Left lung (tissue), 10 donors: ENCODE data around the gene SLC7A6. TPM values are rescaled to one million over a fixed set of nuclear protein-coding genes. Genes with fewer than 3 reads are reported as not detected.

Experiments
- ATAC-seq: fragments of 200-7000 bp; cut with Tn5 transposase; one replicate; pipeline ENCODE4 v1.9.1; 2020; ENCODE audit warnings: moderate library complexity
- DNase-seq, 4 donors: peaks; one replicate each; pipeline ENCODE4 v3.0.0-alpha.2; 2013 to 2020
- H3K27ac ChIP-seq, 2 donors: fragments of 200-600 bp; sonication (generic) in 1 of 2; one replicate each; pipeline versions ENCODE4 v1.5.0 to v1.8.0; 2020 to 2021
- H3K27me3 ChIP-seq, 2 donors: fragments of 200-600 bp; sonication (generic) in 1 of 2; one replicate each; pipeline versions ENCODE4 v1.5.0 to v1.8.0; 2020 to 2021
- H3K36me3 ChIP-seq, 2 donors: fragments of 200-600 bp; sonication (generic) in 1 of 2; one replicate each; pipeline versions ENCODE4 v1.5.0 to v1.8.0; 2020 to 2021
- H3K4me1 ChIP-seq, 2 donors: fragments of 200-600 bp; one replicate each; pipeline ENCODE4 v1.8.0; 2021
- H3K4me3 ChIP-seq, 2 donors: fragments of 200-600 bp; sonication (generic) in 1 of 2; one replicate each; pipeline versions ENCODE4 v1.5.0 to v1.8.0; 2020 to 2021; ENCODE audit warnings: mild to moderate bottlenecking in 1 of 2
- H3K9me3 ChIP-seq, 2 donors: fragments of 200-600 bp; sonication (generic) in 1 of 2; one replicate each; pipeline versions ENCODE4 v1.5.0 to v1.8.0; 2020 to 2021
- intact Hi-C, 2 donors: fragments of 100-400 bp; cut with DNase I; formaldehyde crosslinking; loops; one replicate each; pipeline versions ENCODE4 v1.11.2 to v1.14.2; 2022
- polyA plus RNA-seq, 6 donors: library from polyadenylated mRNA; unstranded; fragments of 120-200 nt; gene quantifications; one replicate each; pipeline ENCODE4 v1.2.1, GENCODE V29; 2013; ENCODE audit not compliant: insufficient read length in 6 of 6
- total RNA-seq, 2 donors: library from RNA; stranded (reverse); fragmentation: NEBNext Ultra II Directional; extraction: Animal tissue kit (Norgen Biotek cat#: 25700); gene quantifications; one replicate each; pipeline ENCODE4 v1.2.1, GENCODE V29; 2021
- TF ChIP-seq, protein P1 (sequence below), 2 donors: fragments of 200-600 bp; sonication (generic) in 1 of 2; IDR thresholded peaks; one replicate each; pipeline versions ENCODE4 v1.5.0 to v1.8.0; 2021; ENCODE audit warnings: antibody characterized with exemption in 2 of 2
- donor health status: DM: no; HTN: yes; CAD: no.
- donor health status: DM: no; HTN: no; CAD: no.

Gene SLC7A6
- total and polyA plus RNA-seq, 8 donors = 9.6 to 55.6 (median 12.2) TPM

DNA sequence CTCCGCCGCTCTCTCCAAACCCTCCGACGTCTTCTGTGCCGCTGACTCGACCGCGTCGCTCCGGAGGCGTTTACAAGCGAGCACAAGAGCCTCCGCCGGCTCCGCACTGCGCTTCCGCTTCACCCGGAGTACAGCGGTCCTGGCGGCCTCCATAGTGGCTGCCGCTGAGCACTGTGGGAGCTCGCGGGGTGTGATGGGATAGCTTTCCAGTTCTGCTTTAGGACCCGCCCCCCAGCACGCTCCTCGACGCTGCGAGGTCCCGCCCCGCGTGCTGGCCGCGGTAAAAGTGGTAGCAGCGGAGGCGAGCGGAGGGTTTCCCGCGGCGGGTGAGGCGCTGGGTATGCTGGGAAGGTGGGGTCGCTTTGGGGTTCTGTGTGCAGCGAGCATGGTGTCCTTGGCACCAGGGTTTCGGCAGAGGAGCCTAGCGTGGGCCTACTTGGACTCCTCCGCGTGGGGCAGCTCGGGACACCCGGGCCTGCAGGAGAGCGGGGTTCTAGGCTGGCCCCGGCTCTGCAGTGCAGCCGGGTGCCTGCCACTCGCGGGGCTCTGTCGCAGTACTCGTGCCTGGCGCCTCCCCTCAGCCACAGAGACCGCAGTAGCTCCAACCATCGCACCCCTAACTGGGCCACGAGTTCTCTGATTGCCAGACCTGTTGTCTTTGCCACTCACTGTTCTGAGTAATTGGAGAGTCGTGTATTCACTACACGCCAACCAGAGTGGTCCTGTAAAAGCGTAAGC, 46.6 kb downstream of the SLC7A6 start, which contains the start of the genes PRMT7 and SLC7A6OS:
TSS of gene PRMT7 (plus strand) at position 246 of the 738 bp plus-strand sequence. CDS start 4,961 bp downstream, outside the sequence.
TSS of gene SLC7A6OS (minus strand) at position 173 of the 738 bp plus-strand sequence. CDS start at position 153, 20 bp downstream.
- Histone ChIP-seq H3K9me3 (no peaks in the 10 kb centered on the region), H3K4me3 (peak within 1 kb of the TSS; percentile 61 to 88), H3K36me3 (peaks cover 0 to 38% of the 10 kb centered on the region in 2 donors), H3K27ac (peak within 1 kb of the TSS; percentile 79 to 87), H3K4me1 (peaks cover 10 to 41% of the 10 kb centered on the region in 2 donors), H3K27me3 (no peaks in the 10 kb centered on the region)
- DNase-seq = peak; percentile 88 to 98 (median 94)
- peak; percentile 100 for ATAC-seq
- TF ChIP-seq, protein P1, sequence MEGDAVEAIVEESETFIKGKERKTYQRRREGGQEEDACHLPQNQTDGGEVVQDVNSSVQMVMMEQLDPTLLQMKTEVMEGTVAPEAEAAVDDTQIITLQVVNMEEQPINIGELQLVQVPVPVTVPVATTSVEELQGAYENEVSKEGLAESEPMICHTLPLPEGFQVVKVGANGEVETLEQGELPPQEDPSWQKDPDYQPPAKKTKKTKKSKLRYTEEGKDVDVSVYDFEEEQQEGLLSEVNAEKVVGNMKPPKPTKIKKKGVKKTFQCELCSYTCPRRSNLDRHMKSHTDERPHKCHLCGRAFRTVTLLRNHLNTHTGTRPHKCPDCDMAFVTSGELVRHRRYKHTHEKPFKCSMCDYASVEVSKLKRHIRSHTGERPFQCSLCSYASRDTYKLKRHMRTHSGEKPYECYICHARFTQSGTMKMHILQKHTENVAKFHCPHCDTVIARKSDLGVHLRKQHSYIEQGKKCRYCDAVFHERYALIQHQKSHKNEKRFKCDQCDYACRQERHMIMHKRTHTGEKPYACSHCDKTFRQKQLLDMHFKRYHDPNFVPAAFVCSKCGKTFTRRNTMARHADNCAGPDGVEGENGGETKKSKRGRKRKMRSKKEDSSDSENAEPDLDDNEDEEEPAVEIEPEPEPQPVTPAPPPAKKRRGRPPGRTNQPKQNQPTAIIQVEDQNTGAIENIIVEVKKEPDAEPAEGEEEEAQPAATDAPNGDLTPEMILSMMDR (IDR thresholded peaks at IDR 0.05) = peak in 1 of 2 donors; percentile 31
- intact Hi-C loops = no loop called here

DNA sequence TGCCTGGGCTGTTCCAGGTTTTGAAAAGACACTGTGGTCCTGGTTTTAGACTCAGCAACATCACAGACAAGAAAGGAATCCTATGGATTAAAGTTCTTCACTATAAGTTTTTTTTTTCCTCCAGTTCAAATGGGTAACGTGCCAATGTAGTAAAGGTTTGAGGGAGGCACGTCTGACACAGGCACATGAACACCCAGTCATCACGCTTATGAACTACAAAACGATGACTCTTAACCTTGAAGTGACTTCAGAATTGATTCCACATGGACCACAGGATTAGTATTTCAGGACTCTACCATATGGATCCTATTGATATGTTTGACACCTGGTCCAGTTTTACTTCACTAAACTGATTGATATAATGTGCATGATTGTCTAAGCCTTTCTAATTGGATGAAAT, 48.8 kb downstream of the SLC7A6 start:
- DNase-seq = no peak

DNA sequence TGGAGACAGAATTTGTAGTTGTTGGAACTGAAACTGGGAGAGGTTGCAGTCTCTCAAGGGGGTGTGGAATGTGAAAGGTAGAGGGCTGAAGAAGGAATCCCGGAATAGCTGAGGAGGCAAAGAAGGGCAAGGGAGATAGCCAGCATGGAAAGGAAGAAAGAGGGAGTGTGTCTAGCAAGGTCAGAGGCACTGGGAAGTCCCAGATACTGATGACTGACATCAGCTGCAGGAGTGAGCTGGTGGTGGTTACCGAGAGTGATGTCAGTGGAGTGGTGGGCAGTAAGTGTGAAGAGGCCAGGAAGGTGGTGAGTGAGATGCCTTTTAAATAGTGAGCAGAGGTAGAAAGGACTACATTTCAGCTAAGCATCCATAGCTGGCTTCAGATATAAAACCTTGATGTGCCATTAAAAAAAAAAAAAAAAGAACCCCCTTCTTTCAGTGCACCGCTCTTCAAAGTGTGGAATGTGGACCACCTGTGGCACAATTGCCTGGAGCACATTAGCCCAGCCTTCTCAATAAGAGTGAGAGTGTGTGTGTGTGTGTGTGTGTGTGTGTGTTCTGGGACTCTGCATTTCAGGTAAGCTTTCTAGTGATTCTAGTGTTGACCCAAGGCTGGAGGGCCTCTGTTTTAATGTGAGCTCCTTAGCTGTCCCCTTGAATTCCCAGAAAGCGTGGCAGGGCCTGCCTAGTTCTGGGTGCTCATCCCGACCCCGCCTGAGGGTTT, 55.0 kb downstream of the SLC7A6 start:
- no peak overlapping the region for H3K27ac ChIP-seq
- TF ChIP-seq, protein P1 (IDR thresholded peaks at IDR 0.05) = no peak
- H3K9me3 ChIP-seq = no peaks in the 10 kb centered on the region
- no peak for DNase-seq
- peak; percentile 24 for ATAC-seq
- intact Hi-C loops = no loop called here
- H3K36me3 ChIP-seq = peaks cover 0 to 54% of the 10 kb centered on the region in 2 donors
- no peak overlapping the region for H3K4me3 ChIP-seq
- no peaks in the 10 kb centered on the region for H3K27me3 ChIP-seq
- no peaks in the 10 kb centered on the region for H3K4me1 ChIP-seq

More for the DNA sequence above, 48.8 kb downstream of the SLC7A6 start:
- intact Hi-C loops = no loop called here
- no peaks in the 10 kb centered on the region for H3K27me3 ChIP-seq
- no peak overlapping the region for H3K27ac ChIP-seq
- peaks cover 10 to 35% of the 10 kb centered on the region in 2 donors for H3K4me1 ChIP-seq
- H3K4me3 ChIP-seq = no peak overlapping the region
- no peaks in the 10 kb centered on the region for H3K9me3 ChIP-seq
- TF ChIP-seq, protein P1 (IDR thresholded peaks at IDR 0.05) = no peak
- H3K36me3 ChIP-seq = peaks cover 0 to 34% of the 10 kb centered on the region in 2 donors
- no peak for ATAC-seq

DNA sequence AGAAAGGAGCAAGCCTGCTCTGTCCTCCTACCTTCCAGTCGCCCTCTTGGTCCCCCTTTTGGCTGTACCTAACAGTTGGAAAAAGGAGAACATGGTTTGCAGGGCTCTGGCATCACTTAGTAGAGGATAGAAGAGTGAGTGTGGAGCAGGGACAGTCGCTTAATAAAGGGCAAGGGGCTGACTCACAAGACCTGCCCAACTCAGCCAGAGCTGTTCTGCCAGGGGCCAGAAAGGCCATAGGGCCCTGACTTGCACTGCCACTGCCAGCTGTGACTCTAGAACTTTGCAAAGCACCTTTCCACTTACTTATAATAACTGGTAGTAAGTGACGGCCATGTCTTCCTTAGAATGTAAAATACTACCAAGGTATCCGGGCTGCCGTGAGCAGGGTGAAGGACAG, 60.0 kb downstream of the SLC7A6 start:
- Histone ChIP-seq H3K27me3 (no peaks in the 10 kb centered on the region), H3K9me3 (no peaks in the 10 kb centered on the region), H3K4me1 (no peaks in the 10 kb centered on the region), H3K4me3 (no peak overlapping the region), H3K27ac (no peak overlapping the region), H3K36me3 (peaks cover 0 to 51% of the 10 kb centered on the region in 2 donors)
- ATAC-seq (no peak), DNase-seq (no peak)
- TF ChIP-seq, protein P1 (IDR thresholded peaks at IDR 0.05) = no peak
- intact Hi-C loops = loop anchor here (5.0 to 10.0 kb wide), 2 partner anchors 62 to 70 kb away; partner anchors contain the start of gene SLC7A6 (in 1 of the 2)
